COR-L47 (cell line): ENCODE results near the gene MAML2.
"Not testable (repeated sequence)": the region's sequence is repeated elsewhere in the genome, so short reads cannot be mapped to it uniquely, and the experiment has no call there.

Experiments
- DNase-seq: peaks from one replicate; lab custom pipeline; 2025; lab: John Stamatoyannopoulos, UW

The MAML2 gene

DNA sequence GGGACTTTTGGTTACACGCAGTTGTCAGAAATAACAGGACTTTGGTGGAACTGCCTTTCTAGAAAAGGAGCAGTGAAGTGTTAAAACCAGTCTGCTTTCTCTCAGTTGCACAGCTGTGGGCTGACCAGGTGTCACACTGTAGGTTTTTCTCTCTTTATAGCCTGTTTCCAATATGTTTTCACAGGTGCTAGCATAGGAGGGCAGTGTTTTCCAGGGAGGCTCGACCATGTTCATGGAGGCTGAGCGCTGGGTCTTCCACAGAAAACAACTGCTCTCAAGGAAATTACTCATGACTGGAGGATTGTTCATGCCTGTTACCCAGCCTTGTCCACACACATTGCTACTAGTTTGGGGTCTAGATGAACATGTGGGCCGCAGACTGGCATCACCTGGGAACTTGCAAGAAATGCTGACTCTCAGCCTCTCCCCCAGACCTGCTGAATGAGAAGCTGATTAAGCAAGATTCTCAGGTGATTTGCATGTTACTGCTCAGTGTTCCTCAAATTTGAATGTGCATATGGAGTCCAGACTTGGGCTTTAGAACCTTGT, 157.7 kb downstream of the MAML2 start:
- DNase-seq = no peak

DNA sequence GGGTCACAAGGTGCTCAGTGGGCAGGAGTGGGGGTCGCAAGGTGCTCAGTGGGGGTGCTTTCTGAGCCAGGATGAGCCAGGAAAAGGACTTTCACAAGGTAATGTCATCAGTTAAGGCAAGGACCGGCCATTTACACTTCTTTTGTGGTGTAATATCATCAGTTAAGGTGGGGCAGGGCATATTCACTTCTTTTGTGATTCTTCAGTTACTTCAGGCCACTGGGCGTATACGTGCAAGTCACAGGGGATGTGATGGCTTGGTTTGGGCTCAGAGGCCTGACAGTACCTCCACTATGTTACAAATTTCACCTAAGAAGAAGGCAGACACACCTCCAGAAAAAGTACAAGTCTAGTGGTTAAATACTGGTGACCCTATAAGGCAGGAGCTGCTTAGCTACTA, 162.1 kb downstream of the MAML2 start:
- DNase-seq = not testable (repeated sequence)

DNA sequence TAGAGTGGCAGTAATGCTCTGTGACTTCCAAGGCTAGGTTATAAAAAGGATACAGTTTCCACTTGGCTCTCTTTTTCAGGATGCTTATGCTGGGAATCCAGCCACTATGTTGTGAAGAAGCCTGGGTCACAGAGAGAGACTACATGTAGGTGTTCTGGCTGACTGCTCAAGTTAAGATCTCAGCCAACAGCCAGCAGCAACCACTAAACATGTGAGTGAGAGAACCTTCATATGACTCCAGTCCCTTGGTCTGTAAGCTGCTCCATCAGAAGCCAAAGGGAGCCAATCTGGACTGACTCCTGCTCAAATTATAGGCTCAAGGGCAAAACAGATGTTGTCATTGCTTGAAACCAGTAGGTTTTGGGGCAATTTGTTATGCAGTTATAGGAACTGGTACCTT, 162.7 kb downstream of the MAML2 start:
- DNase-seq = no peak

GRCh38 chr11:96179905-96180304, 163.1 kb downstream of the MAML2 start:
- DNase-seq = no peak

- no peak for DNase-seq
Measured at GRCh38 chr11:96178887-96179279, 164.1 kb downstream of the MAML2 start.

DNA sequence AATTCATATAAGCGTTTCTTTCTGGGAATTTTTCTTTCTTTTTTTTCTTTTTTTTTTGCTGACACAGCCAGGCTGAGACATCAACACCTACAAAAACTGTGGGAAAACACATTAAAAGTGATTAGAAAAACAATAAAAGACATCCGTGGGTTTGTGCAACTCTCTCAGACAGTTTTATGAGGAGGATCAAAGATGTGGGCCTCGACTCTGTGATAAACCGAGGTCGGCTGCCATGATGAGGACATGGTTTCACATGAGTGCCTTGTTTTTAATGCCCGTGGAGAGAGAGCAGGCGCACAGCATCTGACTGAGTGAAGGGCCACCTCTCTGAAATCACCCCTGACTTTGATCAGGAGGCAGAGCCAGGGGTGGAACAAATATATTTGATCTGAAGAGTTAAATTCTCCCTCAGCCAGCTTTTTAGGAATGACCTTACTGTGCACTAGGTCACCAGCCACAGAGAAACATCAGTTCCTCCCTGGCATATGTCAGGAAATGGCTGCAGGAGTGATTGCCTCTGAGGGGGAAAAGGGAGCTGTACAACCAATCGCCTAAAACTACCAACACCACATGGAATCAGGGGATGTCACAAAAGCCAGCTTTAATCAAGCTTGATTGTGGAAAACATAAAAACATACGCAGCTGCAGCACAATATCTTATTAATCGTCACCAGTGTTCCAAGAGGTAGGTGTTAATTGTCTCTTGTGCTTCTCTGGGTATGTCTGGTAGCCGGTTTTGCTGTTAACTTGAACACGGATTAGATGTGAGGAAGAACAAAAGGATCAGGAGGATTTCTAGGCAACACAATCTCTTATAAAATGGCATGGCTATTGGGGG, 164.7 kb downstream of the MAML2 start:
- DNase-seq = no peak

GRCh38 chr11:96177146-96177545, 165.8 kb downstream of the MAML2 start:
- no peak for DNase-seq

DNA sequence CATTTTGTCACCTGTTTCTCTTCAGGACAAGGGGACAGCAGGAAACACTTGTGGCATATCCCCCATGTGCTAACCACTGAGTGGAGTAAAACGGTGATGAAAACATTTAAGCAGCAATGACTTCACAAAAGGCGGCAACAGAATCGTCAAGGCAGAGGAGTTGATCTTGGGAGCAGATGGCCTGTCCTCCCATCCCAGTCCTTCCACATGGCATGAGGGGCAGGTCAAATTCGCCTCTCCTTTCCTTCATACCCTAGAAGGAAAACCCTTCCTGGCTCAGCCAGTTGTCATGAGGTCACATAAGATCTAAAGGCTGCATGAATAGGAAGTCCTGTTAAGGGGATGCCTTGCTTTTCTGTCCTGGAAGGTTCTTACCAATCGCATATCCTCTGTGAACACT, 169.1 kb downstream of the MAML2 start:
- no peak for DNase-seq

GRCh38 chr11:96173422-96173821, 169.6 kb downstream of the MAML2 start:
- DNase-seq = no peak

DNA sequence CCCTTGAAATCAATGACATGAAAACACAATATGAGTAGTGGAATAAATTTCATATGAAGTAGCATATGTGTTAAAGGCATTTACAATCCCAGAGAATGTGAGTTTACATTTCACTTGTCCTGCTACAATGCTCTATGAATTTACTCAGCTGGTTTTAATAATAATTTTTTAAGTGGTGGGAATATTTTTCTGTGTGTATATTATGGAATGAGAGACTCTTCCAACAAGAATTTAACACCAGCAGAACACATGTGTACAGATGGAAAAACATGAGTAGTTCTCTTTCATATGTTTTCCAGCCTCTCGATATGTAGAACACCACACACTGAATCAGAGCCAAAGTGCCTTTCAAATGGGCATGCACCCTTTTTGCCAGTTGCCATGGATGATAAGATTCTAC, 170.4 kb downstream of the MAML2 start:
- no peak for DNase-seq

DNA sequence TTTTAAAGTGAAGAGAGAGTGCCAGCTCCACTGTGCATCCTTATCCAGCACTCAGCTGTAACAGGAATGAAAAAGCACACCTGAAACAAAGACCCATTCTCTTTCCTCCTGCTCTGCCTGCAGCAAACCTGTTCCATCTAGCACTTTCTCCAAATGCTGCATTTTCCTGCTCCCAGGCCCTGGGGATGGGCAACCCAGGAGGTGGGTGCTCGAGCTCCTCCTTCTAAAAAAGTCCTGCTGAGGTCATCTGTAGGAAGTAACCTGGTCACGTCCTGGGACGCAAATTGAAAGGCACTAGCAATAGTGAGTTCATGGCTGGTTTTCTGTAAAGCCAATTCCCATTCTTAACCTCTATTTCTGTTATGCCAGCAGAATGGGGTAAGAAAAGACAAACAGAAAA, 173.7 kb downstream of the MAML2 start:
- no peak for DNase-seq

- DNase-seq = no peak
Measured at GRCh38 chr11:96168623-96169022, 174.4 kb downstream of the MAML2 start.

DNA sequence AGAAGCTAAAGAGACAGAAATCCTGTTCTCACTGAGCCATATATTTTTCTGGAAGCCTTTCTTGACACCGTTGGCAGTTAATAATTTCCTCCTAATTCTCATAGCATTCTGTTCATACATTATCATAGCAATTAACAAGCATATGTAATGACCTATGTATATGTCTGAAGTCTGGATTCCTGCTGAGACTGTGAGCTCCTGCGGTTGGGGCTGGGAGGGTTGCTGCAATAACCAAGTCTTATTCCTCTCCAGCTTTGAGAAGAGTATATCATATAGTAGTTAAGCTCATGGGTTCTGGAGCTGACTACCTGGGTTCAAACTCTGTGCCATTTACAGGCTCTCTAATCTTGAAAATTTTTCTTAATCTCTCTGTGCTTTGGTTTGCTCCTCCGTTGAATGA, 175.2 kb downstream of the MAML2 start:
- no peak for DNase-seq

GRCh38 chr11:96167203-96167758, 175.7 kb downstream of the MAML2 start:
- no peak for DNase-seq

DNA sequence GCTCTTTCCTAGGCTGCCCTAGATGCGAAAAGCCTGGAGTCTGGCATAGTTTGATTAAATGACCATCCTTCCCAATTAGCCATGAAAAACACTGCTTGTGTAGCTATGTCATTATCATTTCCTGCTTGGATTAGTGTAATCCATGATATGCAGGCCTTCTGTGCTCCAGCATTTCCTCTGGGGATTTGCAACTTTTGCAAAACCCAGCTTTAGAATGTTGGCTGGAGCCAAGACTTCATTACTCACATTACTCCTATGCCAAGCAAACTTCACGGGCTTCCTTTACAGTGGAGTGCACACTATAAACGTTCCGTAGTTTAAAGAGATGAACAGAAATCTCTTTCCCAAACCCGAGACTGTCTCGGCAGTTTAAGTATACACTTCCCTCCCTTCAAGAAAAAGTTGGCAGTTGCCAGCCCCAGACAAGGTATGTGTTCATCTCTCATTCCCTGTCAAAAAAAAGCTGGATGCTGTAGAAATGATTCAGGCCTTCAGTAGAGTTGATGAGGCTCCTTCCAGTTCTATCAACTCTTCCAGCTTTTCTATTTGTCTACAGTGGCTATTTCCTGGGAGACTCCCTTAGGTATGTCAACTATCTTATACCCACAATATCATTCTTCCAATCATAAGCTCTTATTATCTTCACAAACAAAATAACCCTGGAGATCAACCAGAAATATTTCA, 180.0 kb downstream of the MAML2 start:
- DNase-seq = no peak

DNA sequence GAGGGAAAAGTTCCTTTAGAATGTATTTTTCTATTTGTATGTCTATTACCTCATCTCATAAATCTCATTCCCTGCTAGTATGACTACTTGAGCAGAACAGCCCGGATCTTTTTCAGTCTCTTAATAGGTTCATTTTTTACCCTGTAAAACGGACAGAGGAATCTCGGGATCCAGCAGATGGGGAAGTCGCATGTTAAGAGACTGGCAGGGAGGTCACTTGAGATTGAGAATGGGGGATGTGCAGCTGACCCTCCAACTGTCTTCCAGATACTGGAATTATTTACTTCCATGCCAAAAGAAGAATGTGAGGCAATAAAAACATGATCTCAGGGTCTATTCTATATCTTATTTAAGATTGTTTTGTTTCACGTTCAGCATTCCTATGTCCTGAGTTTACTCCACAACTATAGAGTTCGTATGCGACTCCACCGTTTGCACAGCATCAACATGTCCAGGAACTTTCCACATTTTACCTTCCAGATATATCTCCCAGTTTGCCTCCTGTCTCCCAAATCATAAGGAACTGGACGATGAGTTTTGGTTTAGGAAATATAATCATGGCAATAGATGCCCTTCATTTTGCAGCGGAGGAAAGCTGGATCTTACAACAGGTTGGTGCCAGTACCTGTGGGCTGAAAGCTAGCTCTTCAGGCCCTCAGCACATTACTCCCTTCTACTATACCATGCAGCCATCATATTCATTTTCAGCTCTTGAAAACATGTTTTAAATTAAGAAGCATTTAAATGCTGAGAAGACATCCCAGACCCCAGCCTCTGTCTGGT, 181.5 kb downstream of the MAML2 start:
- DNase-seq = no peak

GRCh38 chr11:96160732-96161306, 182.2 kb downstream of the MAML2 start:
- no peak for DNase-seq

DNA sequence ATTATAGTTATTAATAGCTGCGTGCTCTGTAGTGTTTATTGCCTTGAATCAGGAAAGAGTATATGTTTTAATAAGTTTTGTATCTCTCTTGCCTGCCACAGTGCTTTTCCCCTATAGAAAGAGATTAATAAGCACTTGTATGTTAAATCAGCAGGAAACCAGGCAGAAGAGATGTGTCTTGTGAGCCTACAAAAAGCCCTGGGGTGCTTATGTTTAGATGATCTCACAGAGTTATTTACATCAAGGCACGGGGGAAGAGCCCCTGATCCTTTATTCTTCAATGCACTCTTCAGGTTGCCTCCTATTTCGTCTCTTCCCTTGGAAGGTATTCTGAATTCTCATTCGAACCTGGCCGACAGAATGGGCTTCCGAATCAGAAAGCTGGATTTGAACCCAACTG, 183.0 kb downstream of the MAML2 start:
- DNase-seq = no peak

- DNase-seq = no peak
Measured at GRCh38 chr11:96158126-96158525, 184.9 kb downstream of the MAML2 start.

- no peak for DNase-seq
Measured at GRCh38 chr11:96157517-96157873, 185.5 kb downstream of the MAML2 start.

DNA sequence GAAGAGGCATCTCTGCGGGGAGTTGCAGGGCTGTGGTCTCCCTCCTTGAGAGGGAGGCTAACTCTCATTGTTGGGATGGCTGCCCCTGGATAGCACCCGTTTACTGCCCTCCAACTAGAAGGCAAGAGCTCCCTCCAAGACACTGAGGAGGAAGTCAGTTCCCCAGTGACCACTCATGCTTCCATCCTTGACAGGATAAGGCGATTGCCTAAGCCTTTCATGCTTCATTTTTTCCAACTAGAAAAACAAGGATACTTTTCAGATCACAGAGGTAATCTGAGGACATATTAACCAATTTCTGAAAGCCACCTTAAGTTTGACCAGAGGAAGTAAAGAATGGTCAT, 186.6 kb downstream of the MAML2 start:
- no peak for DNase-seq
